Stimulated activated naive CD4-positive, alpha-beta T cell (primary cell): ENCODE data around the gene H19.

Experiments
- DNase-seq, 6 experiments: peaks; one replicate each; lab custom pipeline; 2025; lab: John Stamatoyannopoulos, UW

H19 gene

DNA sequence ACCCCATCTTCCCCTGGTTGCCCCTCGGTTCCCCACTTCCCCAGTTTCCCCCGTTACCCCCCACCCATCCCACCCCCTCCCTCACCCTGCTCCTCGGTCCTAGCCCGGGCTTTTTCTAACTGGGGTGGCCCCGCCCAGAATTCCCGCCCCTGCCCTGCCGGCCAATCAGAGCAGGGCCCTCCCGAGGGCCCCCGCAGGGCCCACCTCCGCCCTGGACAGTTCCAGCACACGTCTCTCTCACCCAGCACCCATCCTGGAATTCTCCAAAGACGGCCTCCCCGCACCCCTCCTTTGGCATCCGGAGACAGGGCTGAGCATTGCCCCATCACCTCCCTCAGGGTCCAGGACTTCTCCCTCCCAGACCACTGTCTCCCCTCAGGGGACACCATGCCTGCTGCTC is at the start of gene H19:
TSS of gene H19 (minus strand) at position 88 of the 400 bp plus-strand sequence.
- DNase-seq = no peak

DNA sequence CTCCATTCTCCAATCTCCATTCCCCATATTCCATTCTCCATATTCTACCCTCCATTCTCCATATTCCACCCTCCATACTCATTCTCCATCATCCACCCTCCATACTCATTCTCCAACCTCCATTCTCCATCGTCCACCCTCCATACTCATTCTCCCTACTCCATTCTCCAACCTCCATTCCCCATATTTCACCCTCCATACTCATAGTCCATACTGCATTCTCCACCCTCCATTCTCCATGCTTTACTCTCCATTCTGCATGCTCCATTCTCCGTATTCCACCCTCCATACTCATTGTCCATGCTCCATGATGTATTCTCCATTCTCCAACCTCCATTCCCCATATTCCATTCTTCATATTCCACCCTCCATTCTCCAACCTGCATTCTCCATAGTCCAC is 44.3 kb upstream of the H19 start:
- no peak for DNase-seq

DNA sequence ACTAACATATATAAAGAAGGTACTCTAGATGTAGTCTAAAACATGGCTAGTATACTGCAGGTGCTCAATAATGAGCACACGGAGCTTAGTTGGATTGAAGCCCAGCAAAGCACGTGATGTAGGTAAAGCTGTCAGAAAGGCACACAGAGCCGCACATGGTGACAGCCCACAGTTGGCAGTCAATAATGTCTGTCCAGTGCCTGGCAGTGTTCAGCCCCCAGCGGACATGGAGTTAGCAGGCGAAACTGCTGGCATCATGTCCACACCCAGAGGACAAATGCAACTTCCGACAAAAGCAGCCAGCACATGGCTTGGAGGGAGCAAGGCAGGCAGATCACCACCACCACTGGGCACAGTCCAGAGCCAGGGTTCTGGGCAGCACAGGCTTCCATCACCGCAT is 43.5 kb upstream of the H19 start:
- no peak for DNase-seq

DNA sequence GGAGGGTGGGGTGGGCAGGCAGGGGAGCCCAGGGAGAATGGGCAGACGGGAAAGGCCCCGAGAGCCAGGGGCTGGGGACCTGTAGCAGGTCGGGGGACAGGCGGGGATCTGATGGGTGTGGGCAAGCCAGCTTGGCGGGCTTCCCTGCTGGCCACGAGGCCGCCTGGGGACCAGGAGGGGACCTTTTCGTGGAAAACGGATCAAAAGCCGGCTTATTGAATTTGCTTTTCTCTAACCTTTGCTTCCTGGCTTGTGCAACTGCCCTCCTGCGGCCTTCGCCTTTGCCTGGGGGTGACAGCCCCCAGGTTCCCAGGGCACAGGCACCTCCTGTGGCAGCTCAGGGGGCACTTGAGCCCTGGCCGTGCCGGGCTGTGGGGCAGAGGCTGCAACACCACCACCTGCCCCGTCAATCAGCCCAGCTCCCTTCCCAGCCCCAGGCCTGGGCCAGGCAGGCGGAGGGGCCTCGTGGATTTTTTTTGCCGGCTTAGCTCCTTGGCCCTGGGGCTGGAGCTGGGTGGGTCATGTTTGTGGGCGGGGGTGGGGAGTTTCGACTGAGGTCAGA is 41.6 kb upstream of the H19 start:
- no peak for DNase-seq

DNA sequence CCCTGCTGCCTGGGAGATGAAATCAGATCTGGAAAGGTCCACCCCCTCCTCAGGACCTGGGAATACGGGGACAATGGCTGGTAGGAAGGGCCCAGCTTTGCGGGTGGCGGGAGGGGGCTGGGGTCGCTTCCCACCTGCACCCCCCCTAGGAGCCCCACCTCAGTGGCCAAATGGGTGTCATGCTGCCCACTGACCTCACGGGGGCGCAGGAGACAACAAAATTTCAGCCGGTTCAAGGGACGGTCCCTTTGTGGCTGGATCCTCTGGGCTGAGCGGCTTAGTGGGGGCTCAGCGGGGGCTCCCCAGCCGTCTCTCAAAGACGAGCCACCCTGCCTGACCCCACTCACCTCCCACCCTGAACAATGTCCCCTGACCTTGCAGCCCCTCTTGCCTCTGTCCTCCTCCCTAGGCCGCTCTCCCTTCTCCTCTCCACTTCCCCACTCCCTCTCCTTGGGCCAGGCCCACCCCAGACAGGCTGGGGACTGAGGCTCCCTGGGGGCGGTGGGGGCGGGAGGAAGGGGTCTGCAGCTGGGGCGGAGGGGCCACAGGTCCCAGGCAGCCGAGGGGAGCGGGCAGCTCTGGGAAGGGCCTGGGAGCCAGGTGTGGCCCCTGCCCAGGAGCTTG is 39.3 kb upstream of the H19 start:
- DNase-seq = no peak

DNA sequence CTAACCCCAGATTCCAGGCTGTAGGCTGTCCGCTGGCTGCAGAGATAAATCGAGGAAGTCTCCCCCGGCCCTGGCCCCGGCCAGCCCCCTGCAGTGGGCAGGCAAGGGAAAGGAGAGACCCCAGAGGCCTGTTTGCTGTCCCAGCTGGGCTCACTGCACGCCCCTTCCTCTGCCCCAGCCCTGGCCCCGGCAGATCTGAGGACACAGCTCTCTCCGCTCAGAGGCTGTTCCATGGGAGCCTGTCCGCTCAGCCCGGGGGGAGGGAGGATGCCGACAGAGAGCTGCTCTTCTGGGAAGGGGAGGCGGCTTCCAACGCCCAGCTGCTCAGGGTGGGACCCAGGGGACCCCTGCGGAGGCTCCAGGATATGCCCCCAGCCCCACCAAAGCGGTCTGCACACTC is 37.7 kb upstream of the H19 start:
- DNase-seq = no peak

DNA sequence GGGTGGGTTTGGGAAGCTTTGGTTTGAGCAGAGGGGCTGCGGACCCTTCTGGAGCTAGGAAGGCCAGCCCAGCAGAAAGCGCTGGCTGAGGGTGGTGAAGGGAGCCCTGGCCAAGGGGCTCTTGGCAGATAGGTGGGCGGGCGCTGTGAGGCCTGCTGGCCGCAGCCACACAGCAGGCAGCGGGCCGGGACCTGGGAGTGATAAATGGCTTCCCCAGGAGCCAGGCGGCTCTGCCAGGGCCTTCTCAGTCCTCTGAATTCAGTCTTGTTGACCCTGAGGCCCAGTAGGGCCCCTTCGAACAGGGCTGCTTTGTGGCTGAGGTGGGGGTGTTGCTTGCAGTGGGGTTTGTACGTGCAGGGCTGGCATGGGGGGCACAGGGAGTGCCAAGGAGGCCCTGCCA is 33.4 kb upstream of the H19 start:
- DNase-seq = no peak

DNA sequence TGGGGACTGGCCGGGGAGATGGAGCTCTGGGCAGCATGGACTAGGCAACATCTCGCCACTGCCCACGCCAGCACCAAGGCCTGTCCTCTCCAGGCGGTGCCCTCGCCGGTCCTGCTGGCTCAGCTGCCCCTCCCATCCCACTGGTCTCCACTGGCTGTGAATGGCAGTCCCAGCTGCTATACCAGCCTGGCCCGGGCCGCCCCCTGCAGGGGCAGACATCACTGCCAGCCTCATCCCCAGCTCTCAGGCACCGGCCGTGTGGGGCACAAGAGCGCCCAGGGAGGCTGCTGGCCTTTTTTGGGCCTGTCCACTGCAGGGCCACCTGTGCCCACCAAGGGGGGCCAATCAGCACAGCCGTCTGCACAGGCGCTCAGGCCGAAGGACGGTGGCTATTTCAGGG is 30.1 kb upstream of the H19 start:
- no peak for DNase-seq

DNA sequence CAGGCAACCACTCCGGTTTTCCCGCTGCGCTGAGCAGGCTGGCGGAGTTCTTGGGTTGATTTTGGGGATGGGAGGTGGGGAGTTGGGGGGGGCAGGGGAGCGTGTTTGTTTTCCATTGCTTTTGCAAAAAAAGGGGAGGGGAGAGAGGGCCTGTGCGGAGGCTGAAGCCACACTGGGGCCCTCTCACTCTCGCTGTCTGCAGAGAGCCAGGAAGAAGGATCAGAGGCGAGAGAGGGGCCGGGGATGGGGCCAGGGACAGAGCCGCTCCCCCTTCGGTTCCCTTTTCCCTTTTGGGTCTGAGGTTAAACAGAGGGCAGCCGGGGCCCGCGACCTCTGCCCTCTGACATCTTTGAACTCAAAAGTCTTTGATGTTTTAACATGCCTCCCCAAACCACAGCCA is 17.4 kb upstream of the H19 start:
- DNase-seq = no peak

DNA sequence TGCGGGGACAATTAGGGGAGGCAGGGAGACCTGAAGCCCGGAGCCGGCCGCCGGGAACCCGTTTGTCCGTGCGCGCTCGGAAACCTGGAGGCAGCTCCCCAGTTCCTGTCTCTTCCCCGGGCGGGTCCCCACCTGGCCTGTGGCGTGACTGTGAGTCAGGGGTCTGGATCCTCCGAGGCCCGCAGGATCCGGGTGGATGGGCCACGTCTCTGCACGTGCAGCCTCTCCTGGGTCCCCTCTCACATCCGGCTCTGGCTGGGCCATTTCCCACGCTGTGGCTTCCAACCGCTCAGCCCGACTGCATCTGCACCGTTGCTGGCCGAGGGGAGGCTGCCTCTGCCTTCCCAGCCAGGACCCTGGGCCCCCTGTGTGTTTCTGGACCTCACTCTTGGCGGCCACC is 14.8 kb upstream of the H19 start:
- no peak for DNase-seq

DNA sequence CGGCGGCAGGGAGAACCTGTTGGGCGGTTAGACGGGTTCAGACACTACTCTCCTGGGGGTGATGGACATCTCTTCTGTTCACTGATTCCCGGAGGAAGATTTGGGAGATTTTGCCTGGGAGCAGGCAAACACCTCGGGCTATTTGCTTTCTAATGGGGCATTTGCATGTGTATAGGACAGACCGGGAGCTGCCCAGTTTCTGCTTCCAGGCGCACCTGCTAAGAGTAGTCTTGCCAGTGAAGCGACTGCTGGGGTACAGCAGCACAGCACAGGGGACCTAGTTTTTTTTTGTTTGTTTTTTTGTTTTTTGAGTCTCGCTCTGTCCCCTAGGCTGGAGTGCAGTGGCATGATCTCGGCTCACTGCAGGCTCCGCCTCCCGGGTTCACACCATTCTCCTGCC is 6.8 kb upstream of the H19 start:
- no peak for DNase-seq

DNA sequence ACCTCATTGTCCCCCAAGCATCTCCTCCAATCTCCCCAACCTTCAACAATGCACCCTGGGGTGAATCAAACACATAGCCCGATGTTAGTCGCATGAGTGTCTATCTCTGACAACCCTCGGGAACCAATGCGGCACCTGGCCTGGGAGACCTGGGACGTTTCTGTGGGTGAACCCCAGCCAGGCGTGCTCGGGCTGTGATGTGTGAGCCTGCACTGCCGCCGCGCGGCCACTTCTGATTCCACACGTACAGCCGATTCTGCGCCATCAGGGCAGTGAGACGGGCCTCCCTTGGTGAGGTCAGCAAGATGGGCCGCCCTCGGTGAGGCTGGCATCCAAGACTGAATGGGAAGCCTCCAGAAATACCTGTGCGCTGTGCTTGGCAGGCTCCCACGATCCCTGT is 5.2 kb upstream of the H19 start:
- DNase-seq = no peak

DNA sequence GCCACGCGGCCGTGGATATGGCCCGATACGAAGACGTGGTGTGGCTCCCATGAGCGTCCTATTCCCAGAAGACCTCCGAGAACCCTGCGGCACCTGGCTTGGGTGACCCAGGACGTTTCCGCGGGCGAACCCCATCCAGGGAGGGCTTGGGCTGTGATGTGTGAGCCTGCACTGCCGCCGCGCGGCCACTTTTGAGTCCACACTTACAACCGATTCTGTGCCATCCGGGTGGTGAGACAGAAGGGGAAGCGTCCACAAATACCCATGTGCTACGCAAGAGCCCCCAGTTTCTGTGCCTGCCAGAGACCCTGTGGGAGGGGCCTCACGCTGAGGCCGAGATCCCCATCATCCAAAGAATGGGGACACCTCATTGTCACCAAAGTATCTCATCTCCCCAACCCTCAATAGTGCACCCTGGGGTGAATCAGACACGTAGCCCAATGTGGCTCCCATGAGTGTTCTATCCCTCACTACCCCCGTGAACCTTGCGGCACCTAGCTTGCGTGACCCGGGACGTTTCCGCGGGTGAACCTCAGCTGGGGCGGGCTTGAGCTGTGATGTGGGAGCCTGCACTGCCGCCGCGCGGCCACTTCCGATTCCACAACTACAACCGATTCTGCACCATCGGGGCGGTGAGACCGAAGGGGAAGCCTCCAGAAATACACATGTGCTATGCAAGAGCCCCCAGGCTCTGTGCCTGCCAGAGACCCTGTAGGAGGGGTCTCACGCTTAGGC is 4.6 kb upstream of the H19 start:
- no peak for DNase-seq

DNA sequence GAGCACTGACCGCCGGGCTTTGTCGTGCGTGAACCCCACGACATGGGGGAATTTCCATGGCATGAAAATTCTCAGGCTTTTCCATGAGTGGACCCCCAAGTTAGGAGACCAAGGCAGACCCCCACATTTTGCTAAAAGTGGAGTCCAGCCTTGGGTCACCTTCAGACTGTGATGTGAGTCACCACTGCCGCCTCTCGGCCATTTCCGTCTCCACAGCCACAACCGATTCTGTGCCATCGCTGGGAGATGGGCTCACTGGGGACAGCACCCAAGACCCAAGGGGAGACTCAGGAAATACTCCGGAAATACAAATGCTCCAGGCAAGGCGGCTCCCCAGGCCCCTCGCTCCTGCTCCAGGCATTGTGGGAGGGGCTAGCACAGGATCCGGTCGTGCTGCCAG is 1.2 kb upstream of the H19 start:
- DNase-seq = no peak

DNA sequence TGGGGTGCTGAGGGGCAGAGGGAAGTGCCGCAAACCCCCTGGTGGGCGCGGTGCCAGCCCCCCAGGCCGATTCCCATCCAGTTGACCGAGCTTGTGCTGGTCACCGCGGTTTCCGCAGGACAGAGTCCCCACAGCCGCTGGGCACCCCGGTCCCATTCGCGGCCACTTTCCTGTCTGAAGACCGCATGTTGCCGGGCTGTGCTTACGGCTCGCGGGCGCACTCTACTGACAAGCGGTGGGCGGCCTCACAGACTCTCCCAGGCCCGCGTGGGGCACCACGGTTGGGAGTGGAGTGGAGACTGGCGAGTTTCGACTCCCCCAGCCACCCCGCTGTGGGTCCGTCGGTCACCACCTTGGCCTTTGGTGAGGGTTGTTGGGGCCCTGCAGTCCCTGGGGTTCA is 648 bp upstream of the H19 start:
- DNase-seq = no peak

DNA sequence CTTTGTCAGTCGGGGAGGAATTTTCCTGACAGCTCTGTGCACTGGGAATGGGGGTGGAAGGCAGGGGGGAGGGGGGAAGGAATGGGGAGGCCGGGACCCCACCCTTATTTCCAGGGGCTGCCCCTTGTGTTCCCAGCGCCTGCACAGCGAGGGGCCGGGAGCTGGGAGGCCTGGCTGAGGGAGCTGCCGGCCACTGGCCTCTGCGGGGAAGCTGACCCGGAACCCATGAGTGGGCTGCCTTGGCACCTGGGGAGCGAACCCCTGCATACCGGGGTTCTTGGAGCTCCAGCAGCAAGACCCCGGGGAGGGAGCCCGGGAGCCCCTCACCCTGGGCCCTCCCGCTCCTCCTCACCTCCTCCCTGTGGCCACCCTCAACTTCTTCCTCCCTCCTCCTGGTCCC is 3.5 kb downstream of the H19 start:
- DNase-seq = no peak

DNA sequence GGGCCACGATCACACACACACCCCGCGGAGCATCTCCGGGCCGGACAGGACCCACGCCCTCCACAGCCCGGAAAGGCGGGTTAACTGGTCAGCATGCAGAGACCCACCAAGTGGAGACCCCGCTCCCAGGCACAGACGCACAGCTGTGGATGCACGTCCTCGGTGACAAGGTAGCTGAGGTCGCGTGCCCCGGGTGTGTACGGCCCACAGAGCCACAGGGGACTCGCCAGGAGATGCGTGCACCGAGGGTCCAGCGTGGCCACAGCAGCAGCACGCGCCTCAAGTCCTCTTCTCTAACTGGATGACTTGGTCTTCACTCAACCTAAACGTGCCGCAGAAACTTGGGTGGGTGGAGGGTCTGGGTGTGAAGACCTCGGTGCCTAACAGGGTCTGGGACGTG is 5.5 kb downstream of the H19 start:
- no peak for DNase-seq

DNA sequence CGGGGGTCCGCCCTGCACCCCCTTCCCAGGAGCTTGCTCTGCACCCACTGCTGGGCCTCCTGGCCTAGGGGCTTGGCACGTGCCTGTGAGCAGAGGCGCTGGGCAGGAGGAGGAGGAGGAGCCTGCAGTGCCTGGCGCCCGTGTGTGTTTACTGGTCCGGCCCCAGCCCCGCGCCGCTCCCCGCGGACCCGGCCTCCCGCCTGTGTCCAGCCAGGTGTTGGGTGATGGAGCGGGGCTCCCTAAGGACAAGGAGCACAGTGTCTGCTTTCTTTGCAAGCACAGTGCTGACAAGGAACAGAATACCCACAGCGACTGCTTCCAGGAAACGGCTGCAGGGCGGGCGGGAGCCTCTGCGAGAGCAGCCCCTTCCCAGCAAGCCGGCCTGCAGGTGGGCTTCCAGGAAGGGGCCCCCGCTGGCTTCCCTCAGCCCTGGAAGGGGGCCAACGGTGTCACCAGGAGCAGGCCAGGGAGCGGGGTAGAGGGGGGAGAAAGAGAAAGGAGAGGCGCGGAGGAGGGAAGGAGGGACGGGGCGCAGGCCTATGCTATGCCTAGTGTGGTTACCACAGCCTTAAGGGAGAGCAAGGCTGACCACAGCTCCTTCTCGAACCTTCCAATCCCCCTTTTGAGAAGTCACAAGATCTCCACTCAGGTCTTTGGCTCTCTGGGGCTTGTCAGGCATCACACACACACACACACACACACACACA is 6.6 kb downstream of the H19 start:
- DNase-seq = no peak

DNA sequence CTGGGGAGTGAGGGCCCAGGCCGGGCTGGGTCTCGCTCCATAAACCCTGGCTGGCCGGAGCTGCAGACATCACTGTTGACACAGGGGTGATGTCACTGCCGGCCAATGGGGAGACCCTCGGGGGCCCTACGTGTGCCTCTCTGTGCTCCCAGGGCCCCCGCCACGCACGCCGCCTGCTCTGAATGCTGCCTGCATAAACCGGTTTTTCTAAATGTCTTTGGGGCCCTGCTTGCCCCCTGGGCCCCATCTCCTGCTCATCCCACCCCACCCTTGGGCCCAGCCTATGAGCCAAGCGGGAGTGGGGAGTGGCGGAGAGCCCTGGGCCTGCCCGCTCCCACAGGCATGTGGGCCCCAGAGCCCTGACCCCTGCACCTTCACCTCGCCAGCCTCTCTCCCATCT is 7.7 kb downstream of the H19 start:
- no peak for DNase-seq

DNA sequence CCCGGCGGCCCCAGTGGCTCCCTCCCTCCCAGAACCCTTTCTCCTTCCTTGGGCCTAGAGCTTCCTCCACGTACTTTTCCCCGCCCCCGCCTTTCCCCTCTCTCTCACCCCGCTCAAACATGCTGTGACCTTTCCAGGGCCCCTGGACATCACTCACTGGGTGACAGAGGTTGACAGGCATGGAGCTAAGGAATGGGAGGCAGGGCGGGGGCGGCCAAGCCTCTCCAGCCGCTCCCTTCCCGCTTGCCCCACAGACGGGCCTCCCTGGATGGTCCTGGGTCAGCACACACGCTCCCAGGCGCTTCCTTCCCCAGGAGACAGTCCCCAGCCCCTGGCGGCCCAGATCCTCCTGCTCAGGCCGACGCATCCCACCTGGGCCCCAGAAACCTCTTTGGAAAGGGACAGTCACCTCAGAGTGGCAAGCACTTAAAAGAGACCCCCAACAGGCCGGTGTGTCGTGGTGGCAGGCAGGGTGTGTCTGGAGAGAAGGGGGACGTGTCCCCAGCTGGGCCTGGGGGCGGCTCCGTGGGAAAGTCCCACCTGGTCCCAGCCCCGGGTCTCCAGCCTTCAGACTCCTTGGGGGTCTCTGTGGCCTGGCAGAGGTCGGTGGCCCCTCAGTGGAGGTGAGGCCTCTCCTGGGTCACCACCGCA is 8.8 kb downstream of the H19 start:
- DNase-seq = no peak

DNA sequence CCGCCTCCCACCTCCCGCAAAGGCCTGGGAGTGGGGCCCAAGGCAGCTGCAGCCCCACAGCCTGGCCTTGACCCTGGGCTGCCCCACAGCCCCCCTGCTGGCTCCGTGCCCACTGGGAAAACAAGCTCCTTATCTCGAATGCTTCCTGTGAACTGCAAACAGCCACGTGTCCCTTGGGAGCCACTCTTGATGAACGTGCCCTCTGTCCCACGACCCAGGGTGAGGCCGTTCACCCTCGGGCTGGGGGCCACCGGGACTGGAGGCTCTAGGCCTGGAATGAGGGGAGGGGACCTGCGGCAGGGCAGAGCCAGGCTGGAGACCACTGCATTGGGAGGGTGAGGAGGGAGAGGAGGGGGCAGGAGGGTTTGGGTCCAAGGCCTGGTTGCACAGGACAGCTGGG is 9.5 kb downstream of the H19 start:
- DNase-seq = no peak

DNA sequence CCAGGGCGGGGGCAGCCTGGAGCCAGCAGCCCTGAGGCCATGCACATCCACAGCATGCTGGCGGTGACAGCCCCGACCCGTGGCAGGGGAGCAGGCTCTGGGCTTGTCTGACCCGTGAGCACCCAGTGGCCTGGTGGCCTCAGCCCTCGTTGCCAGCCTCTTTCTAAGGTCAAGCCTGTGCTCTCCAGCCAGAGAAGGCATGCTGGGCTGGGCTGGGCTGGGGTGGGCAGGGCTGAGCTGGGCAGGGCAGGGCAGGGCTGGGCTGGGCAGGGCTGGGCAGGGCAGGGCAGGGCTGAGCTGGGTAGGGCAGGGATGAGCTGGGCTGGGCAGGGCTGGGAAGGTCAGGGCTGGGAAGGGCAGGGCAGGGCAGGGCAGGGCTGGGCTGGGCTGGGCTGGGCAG is 10.6 kb downstream of the H19 start:
- no peak for DNase-seq

DNA sequence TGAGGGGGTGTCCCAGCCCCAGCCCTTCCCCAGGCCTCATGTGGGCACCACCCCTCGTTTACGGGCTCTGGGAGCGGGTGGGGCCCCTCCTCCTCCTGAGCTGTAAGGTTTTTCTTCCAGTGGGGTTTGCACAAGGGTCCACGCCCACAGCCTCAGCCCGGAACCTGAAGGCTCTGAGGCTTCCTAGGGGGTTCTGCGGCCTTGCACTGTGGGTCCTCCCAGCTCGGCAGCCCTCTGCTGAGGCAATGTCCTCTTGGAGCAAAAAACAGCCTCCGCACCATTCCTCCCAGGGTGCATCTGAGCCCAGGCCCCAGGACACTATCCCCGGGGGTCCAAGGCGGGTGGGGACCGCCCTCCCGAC is 14.1 kb downstream of the H19 start:
- DNase-seq = no peak
